Subcutaneous abdominal adipose tissue (tissue), 5 donors: ENCODE results near the gene SLC35A4.

ENCODE experiments used
- H3K27ac ChIP-seq: one replicate; pipeline ENCODE4 v1.7.0; 2013; ENCODE audit warnings: low read depth, mild to moderate bottlenecking, inconsistent platforms, low read length, moderate library complexity
- H3K27me3 ChIP-seq, 5 donors: one replicate each; pipeline ENCODE4 v1.7.0; 2013; ENCODE audit warnings: low read length in 5 of 5, inconsistent platforms in 1 of 5; ENCODE audit not compliant: control insufficient read depth in 5 of 5, insufficient read depth in 4 of 5
- H3K36me3 ChIP-seq, 5 donors: one replicate each; pipeline ENCODE4 v1.7.0; 2013; ENCODE audit warnings: low read length in 5 of 5; ENCODE audit not compliant: control insufficient read depth in 5 of 5, insufficient read depth in 5 of 5
- H3K4me1 ChIP-seq, 5 donors: one replicate each; pipeline ENCODE4 v1.7.0; 2013; ENCODE audit warnings: low read length in 5 of 5, mild to moderate bottlenecking in 3 of 5, moderate library complexity in 1 of 5; ENCODE audit not compliant: control insufficient read depth in 5 of 5, insufficient read depth in 5 of 5
- H3K4me3 ChIP-seq, 5 donors: one replicate each; pipeline ENCODE4 v1.7.0; 2013; ENCODE audit warnings: low read length in 5 of 5, low read depth in 1 of 5
- H3K9ac ChIP-seq, 5 donors: one replicate each; pipeline ENCODE4 v1.7.0; 2013; ENCODE audit warnings: low read length in 5 of 5, mild to moderate bottlenecking in 4 of 5, moderate library complexity in 3 of 5
- H3K9me3 ChIP-seq, 5 donors: one replicate each; pipeline ENCODE4 v1.7.0; 2013; ENCODE audit warnings: low read length in 5 of 5; ENCODE audit not compliant: control insufficient read depth in 5 of 5
- donor health status: healthy.
- donor health status: healthy.
- donor health status: healthy.
- donor health status: healthy.
- donor health status: healthy.

Gene SLC35A4

DNA sequence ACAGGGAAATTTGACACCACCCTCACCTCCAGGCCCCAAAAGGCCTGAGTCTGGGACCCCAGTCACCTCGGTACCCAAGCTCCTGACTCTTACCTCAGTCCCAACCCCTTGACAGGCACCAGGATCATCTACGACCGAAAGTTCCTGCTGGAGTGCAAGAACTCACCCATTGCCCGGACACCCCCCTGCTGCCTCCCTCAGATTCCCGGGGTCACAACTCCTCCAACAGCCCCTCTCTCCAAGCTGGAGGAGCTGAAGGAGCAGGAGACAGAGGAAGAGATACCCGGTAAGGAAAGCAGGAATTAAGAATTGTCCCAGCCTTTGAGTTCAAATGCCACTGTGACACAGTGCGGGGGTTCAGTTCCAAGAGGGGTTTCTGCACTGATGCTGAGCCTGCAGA, 15.8 kb upstream of the SLC35A4 start:
- peak overlapping the region; percentile 95 for H3K27ac ChIP-seq
- no peaks in the 10 kb centered on the region for H3K27me3 ChIP-seq
- peak overlapping the region in 2 of 5 donors; percentile 58 to 67 for H3K4me3 ChIP-seq
- H3K36me3 ChIP-seq: peaks cover 19 to 48% (median 41%) of the 10 kb centered on the region in 5 donors
- H3K9me3 ChIP-seq: no peaks in the 10 kb centered on the region
- peak overlapping the region in 4 of 5 donors; percentile 13 to 85 (median 76) for H3K9ac ChIP-seq
- peaks cover 18 to 37% (median 31%) of the 10 kb centered on the region in 5 donors for H3K4me1 ChIP-seq

DNA sequence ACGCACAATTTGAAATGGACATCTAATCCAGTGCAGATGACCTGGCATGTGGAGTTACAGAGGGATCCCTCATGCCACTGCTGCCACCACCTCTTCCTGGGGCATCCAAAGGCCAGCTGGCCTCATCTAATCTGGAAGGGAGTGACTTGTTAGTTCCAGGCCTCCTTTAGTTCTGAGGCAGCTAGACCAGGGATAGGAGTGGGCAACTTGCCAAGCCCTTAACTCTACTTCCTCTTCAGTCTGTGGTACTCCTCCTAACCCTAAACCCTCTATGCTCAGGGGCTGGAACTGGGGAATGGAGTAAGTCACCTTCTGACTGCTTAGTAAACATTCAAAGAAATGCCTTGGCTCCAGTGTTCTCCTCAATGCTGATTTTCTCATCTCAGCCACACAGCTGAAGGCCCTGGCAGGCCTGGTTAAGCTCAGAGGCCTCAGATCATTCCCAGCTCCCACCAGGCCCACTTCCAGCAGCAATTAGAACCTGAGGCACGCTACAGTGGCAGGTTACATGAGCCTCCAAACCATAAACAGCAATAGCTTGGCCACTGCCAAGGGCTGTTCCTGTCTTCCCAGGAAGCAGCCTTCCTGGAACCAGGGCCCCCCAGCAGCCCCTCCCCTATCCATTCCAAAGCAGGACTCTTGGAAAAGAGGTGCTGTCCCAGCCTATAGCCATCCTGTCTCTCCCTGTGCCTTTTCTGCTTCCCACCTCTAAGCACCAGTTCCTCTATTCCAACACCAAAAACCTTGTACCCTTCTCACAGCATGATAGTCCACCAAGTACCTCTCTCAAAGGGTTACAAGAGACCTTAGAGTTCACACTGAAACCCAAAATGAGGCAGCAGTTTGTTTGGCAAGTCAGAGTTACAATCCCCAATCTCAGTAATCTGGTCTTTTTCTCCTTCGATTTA, 15.1 kb upstream of the SLC35A4 start:
- H3K27me3 ChIP-seq: no peaks in the 10 kb centered on the region
- peak overlapping the region; percentile 95 for H3K27ac ChIP-seq
- peak overlapping the region in 3 of 5 donors; percentile 23 to 85 (median 72) for H3K9ac ChIP-seq
- no peaks in the 10 kb centered on the region for H3K9me3 ChIP-seq
- peaks cover 18 to 37% (median 31%) of the 10 kb centered on the region in 5 donors for H3K4me1 ChIP-seq
- peaks cover 19 to 47% (median 35%) of the 10 kb centered on the region in 5 donors for H3K36me3 ChIP-seq
- H3K4me3 ChIP-seq: no peak overlapping the region

DNA sequence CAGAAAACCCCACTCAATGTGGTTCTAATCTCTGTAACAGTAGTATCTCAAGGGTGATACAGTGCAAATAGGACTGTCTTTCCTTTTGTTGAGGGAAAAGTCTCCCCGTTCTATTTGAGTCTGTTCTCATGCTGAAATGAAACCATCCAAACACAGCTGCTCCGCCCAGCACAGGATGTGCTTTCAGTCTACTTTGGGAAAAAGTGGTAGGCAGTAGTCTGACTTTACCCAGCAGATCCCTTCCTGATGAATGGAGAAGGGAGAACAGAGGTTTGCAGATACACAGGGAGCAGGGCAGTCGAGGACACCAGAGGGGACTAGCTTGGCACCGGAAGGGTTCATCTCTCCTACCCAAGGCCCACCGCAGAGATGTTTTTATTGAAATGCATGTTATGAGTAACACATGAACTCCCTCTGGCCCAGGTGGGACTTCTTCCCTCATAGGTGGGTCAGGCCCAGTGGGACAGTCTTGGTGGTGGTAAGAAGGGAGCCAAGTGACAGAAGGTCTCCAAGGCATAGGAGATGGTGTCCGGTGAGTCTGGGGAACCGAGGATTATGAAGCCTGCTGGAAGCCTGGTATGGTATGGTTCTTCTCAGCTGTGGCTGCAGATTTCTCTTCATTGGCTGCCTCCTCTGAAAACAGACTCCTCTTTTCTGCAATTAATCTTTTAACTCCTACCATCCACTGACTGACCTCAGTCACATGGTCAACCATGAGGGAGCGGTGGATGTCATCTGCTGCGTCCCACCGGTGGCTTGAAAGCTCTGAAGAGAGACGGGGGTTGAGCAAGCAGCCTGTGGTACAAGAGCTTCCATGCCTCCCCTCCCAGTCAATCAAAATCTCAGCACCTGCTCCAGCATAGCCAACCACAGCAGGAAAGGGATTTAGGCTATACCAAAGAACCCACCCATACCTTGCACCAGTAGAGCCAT, 14.2 kb upstream of the SLC35A4 start:
- no peaks in the 10 kb centered on the region for H3K27me3 ChIP-seq
- peak overlapping the region in 2 of 5 donors; percentile 23 to 85 for H3K9ac ChIP-seq
- H3K4me3 ChIP-seq: no peak overlapping the region
- peaks cover 18 to 38% (median 33%) of the 10 kb centered on the region in 5 donors for H3K4me1 ChIP-seq
- peaks cover 16 to 41% (median 29%) of the 10 kb centered on the region in 5 donors for H3K36me3 ChIP-seq
- no peaks in the 10 kb centered on the region for H3K9me3 ChIP-seq
- peak overlapping the region; percentile 95 for H3K27ac ChIP-seq

DNA sequence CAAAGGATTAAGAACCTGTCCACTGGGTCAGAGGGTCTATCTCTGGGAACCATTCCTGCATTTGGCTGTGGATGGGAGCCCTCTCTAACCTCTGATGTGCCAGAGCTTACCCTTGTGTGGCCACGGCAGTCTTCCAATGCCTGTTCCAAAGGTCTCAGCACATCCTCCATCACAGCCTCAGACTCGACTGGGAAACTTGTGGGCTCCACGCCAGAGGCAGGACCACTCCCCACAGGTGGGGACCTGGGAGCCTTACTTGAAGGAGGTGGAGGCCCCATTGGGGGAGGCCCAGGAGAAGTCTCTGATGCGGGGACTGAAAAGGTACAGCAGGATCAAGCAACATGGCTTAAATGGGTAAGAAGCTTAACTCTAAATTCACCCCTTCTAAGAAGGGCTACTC, 12.8 kb upstream of the SLC35A4 start:
- no peak overlapping the region for H3K27ac ChIP-seq
- H3K4me1 ChIP-seq: peaks cover 17 to 48% (median 41%) of the 10 kb centered on the region in 5 donors
- H3K36me3 ChIP-seq: peaks cover 16 to 41% (median 29%) of the 10 kb centered on the region in 5 donors
- no peaks in the 10 kb centered on the region for H3K9me3 ChIP-seq
- no peak overlapping the region for H3K9ac ChIP-seq
- no peaks in the 10 kb centered on the region for H3K27me3 ChIP-seq
- H3K4me3 ChIP-seq: no peak overlapping the region

DNA sequence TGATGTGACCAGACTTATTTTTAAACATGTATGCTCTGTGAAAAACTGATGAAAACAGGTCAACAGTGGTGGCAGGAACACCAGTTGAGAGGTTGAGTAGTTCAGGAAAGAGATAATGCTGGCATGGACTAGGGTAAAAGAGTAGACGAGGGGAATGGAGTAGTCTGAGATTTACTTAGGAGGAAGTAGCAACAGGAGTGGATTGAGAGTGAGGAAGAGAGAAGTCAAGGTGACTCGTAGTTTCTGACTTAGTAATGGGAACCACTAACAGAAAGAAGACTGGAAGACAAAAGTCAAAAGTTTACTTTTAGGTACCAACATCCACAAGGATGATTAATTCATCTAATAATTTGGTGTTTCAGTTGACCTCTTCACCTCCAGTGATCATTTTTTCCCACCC, 11.0 kb upstream of the SLC35A4 start:
- H3K27ac ChIP-seq: no peak overlapping the region
- H3K4me3 ChIP-seq: no peak overlapping the region
- H3K36me3 ChIP-seq: peaks cover 16 to 41% (median 34%) of the 10 kb centered on the region in 5 donors
- H3K9me3 ChIP-seq: no peaks in the 10 kb centered on the region
- H3K9ac ChIP-seq: no peak overlapping the region
- no peaks in the 10 kb centered on the region for H3K27me3 ChIP-seq
- peaks cover 13 to 41% (median 31%) of the 10 kb centered on the region in 5 donors for H3K4me1 ChIP-seq

DNA sequence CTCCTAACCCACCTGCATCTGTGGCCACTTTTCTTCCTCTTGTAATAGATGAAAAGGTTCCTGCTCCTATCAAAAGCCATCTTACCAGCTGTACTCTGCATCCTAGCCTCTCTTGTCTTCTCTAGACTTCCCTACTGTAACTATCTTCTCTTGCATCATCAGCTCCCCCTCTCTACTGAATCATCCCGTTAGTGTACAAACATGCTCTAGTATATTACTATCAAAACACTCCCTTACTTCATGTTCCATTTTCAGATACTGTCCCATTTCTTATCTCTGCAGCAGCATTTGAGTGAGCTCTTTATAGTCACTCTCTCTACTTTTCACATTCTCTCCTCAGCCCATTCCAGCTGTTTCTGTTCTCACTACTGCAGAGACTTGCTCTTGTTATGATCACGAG, 10.2 kb upstream of the SLC35A4 start:
- peaks cover 16 to 38% (median 31%) of the 10 kb centered on the region in 5 donors for H3K36me3 ChIP-seq

DNA sequence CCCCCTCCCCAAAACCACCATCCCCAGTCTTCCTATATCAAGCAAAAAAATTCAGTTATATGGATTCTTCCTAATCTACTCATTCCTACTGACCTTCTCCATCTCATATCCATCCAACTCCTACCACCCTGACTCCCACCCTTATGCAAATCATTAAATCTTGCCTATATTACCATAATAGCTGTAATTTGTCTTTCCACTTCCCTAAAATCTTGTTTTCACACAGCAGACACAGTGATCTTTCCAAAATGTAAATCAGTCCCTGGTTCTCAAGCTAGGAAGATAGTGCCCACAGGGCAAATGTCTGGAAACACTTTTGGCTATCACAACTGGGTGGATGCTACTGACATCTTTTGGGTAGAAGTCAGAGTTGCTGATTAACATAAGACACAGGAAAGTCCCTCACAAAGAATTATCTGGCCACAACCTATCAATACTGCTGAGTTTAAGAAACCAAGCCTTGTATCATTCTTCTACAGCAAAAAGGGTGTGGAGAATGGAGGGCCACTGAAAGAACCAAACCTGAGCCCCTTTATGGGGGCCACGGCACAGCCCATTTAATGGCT, 8.8 kb upstream of the SLC35A4 start:
- Histone ChIP-seq H3K27me3 (no peaks in the 10 kb centered on the region), H3K36me3 (peaks cover 12 to 32% (median 27%) of the 10 kb centered on the region in 5 donors), H3K27ac (no peak overlapping the region), H3K4me3 (peak overlapping the region in 2 of 5 donors; percentile 81 to 85), H3K9me3 (no peaks in the 10 kb centered on the region), H3K9ac (peak overlapping the region in 3 of 5 donors; percentile 77 to 94 (median 92)), H3K4me1 (peaks cover 6 to 25% (median 19%) of the 10 kb centered on the region in 5 donors)

More for the DNA sequence above, 10.2 kb upstream of the SLC35A4 start:
- H3K9ac ChIP-seq: no peak overlapping the region
- no peak overlapping the region for H3K4me3 ChIP-seq
- peaks cover 6 to 33% (median 23%) of the 10 kb centered on the region in 5 donors for H3K4me1 ChIP-seq
- no peak overlapping the region for H3K27ac ChIP-seq
- H3K9me3 ChIP-seq: no peaks in the 10 kb centered on the region
- no peaks in the 10 kb centered on the region for H3K27me3 ChIP-seq

DNA sequence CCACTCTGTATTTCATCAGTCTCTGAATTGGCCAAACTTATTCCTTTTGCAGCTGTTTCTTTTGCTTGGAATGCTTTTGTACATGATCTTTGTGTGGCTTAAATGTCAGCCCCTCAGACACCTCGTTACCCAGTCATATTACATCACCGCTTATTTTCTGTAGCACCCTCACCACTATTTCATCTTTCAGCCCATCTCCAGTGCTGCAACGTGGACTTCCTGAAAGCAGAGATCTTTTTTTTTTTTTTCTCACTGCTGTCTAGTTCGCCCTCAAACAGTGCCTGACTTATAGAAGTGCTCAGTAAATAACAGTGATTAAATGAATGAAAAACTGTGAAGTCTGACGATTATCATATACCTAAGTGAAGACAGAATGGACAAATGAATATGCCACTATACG, 8.2 kb upstream of the SLC35A4 start:
- Histone ChIP-seq H3K9ac (peak overlapping the region; percentile 30 to 94 (median 91)), H3K9me3 (no peaks in the 10 kb centered on the region), H3K27ac (peak overlapping the region; percentile 84), H3K4me3 (peak overlapping the region; percentile 71 to 85 (median 81)), H3K4me1 (peaks cover 6 to 25% (median 19%) of the 10 kb centered on the region in 5 donors), H3K36me3 (peaks cover 8 to 32% (median 27%) of the 10 kb centered on the region in 5 donors), H3K27me3 (no peaks in the 10 kb centered on the region)

DNA sequence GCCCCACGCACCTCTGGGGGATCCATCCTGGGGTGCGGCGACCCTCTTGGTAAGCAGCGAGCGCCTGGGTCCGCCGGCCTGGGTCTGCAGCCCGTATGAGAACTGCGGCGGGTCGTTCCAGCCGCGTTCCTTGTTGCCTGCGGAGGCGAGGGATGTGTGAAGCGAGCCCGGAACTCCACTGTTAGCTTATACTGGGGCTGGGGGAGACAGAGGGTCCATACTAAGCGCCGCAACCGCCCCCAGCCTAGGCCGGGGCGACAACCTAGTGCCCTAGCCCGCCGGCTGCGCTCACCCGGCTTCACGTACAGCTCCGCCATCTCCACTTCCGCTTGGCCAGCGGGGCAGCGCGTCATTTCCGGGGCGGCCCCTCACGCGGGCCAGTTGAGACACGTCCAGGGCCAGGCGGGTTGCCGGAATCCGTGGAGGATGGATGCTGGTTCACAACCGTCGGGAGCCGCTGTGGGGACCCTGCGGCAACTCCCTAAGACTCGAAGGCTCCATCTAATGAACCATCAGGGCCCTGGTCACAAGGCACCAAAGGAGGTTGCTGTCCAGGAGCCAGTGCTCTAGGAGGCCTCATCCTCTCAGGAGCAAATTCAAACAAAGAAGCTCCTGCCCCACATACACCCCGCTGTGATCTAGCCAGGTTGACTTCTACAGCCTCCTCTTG, 7.4 kb upstream of the SLC35A4 start, which contains the start of gene SRA1:
SRA1 (minus strand) TSS at position 338 of the 670 bp plus-strand sequence; CDS start at position 317, 21 bp downstream.
- Histone ChIP-seq H3K9ac (peak within 1 kb of the TSS; percentile 30 to 94 (median 91)), H3K9me3 (no peaks in the 10 kb centered on the region), H3K36me3 (peaks cover 6 to 33% (median 26%) of the 10 kb centered on the region in 5 donors), H3K27me3 (no peaks in the 10 kb centered on the region), H3K4me3 (peak within 1 kb of the TSS; percentile 71 to 85 (median 81)), H3K27ac (peak within 1 kb of the TSS; percentile 84), H3K4me1 (peaks cover 6 to 30% (median 19%) of the 10 kb centered on the region in 5 donors)
